Neural cell (in vitro differentiated cells): ENCODE data around the gene PLXDC2. TPM values are rescaled to one million over a fixed set of nuclear protein-coding genes. Genes with fewer than 3 reads are reported as not detected.

Experiments used
- H2AFZ ChIP-seq: fragments of 200-600, 300-800 bp; sonication (generic), shearing (Covaris generic); 2 replicates; pipeline ENCODE4 v1.6.0; 2014; ENCODE audit warnings: low read depth, mild to moderate bottlenecking, antibody characterized with exemption, low read length, moderate library complexity
- H3F3A ChIP-seq: fragments of 200-600 bp; shearing (Covaris generic); 2 replicates; pipeline ENCODE4 v1.6.1; 2016; ENCODE audit warnings: mild to moderate bottlenecking, moderate library complexity, mixed read lengths, antibody characterized with exemption, low read length; ENCODE audit not compliant: insufficient read depth, poor library complexity, severe bottlenecking
- H3K27ac ChIP-seq: fragments of 200-600, 300-800 bp; sonication (generic), shearing (Covaris generic); 2 replicates; pipeline ENCODE4 v1.5.1; 2014; ENCODE audit warnings: mild to moderate bottlenecking, low read length, moderate library complexity
- H3K27me3 ChIP-seq: fragments of 300-800, 200-600 bp; sonication (generic), shearing (Covaris generic); 2 replicates; pipeline ENCODE4 v1.6.0; 2014; ENCODE audit warnings: mild to moderate bottlenecking, low read depth, low read length, moderate library complexity; ENCODE audit not compliant: insufficient read depth
- H3K36me3 ChIP-seq: fragments of 300-800, 200-600 bp; sonication (generic), shearing (Covaris generic); 2 replicates; pipeline ENCODE4 v1.5.1; 2014; ENCODE audit warnings: mild to moderate bottlenecking, antibody characterized with exemption, low read length, moderate library complexity; ENCODE audit not compliant: insufficient read depth
- H3K4me2 ChIP-seq: fragments of 300-800, 200-600 bp; sonication (generic), shearing (Covaris generic); 2 replicates; pipeline ENCODE4 v1.6.0; 2014; ENCODE audit warnings: mild to moderate bottlenecking, low read length
- H3K4me3 ChIP-seq: fragments of 300-800, 200-600 bp; sonication (generic), shearing (Covaris generic); 2 replicates; pipeline ENCODE4 v1.5.1; 2014; ENCODE audit warnings: mild to moderate bottlenecking, low read length, moderate library complexity
- H3K79me2 ChIP-seq: fragments of 200-600 bp; shearing (Covaris generic); replicated peaks from 2 replicates; pipeline ENCODE4 v1.6.0; 2014; ENCODE audit warnings: mild to moderate bottlenecking, low read length, moderate library complexity; ENCODE audit not compliant: insufficient read depth
- H3K9ac ChIP-seq: fragments of 300-800, 200-600 bp; sonication (generic), shearing (Covaris generic); 2 replicates; pipeline ENCODE4 v1.6.1; 2016; ENCODE audit warnings: mild to moderate bottlenecking, low read length, mixed read lengths
- H3K9me2 ChIP-seq: fragments of 200-600 bp; shearing (Covaris generic); 2 replicates; pipeline ENCODE4 v1.6.1; 2016; ENCODE audit warnings: mild to moderate bottlenecking, low read length, mixed read lengths; ENCODE audit not compliant: insufficient read depth
- H3K9me3 ChIP-seq: fragments of 200-600, 300-800 bp; sonication (generic), shearing (Covaris generic); 2 replicates; pipeline ENCODE4 v1.6.1; 2016; ENCODE audit warnings: mild to moderate bottlenecking, mixed run types, low read length, moderate library complexity, mixed read lengths
- H4K20me1 ChIP-seq: fragments of 200-600 bp; shearing (Covaris generic); 2 replicates; pipeline ENCODE4 v1.6.1; 2016; ENCODE audit warnings: mild to moderate bottlenecking, mixed run types; ENCODE audit not compliant: insufficient read depth
- EP300 ChIP-seq: fragments of 450-650 bp; conservative IDR thresholded peaks from 2 replicates; pipeline ENCODE4 v1.6.1; 2014; ENCODE audit warnings: antibody characterized with exemption, mild to moderate bottlenecking, moderate library complexity; ENCODE audit not compliant: poor library complexity, severe bottlenecking
- EZH2 ChIP-seq: fragments of 200-600, 300-800 bp; shearing (Covaris generic), sonication (generic); IDR thresholded peaks from 2 replicates; pipeline ENCODE4 v1.6.1; 2014; ENCODE audit warnings: antibody characterized with exemption, low read length, borderline replicate concordance, mild to moderate bottlenecking; ENCODE audit not compliant: insufficient read depth, poor library complexity, severe bottlenecking
- MXI1 ChIP-seq: fragments of 450-650 bp; conservative IDR thresholded peaks from 2 replicates; pipeline ENCODE4 v1.6.1; 2014; ENCODE audit warnings: antibody characterized with exemption, mild to moderate bottlenecking; ENCODE audit not compliant: poor library complexity, severe bottlenecking
- POLR2AphosphoS5 ChIP-seq: IDR thresholded peaks from 2 replicates; pipeline ENCODE4 v1.6.1; 2012
- RAD21 ChIP-seq: fragments of 450-650 bp; conservative IDR thresholded peaks from 2 replicates; pipeline ENCODE4 v1.6.1; 2014; ENCODE audit warnings: antibody characterized with exemption, mild to moderate bottlenecking, moderate library complexity
- SMC3 ChIP-seq: fragments of 450-650 bp; conservative IDR thresholded peaks from 2 replicates; pipeline ENCODE4 v1.6.1; 2014; ENCODE audit warnings: antibody characterized with exemption, mild to moderate bottlenecking, moderate library complexity; ENCODE audit not compliant: poor library complexity
- TAF1 ChIP-seq: IDR thresholded peaks from 2 replicates; pipeline ENCODE4 v1.6.1; 2012; ENCODE audit warnings: low read depth
- polyA plus RNA-seq: library from polyadenylated mRNA; depleted of rRNA; stranded (reverse); fragments of >200 nt; gene quantifications from 2 replicates; pipeline ENCODE4 v1.2.3, GENCODE V29; 2014
- TF ChIP-seq, protein P1 (sequence below): fragments of 450-650 bp; IDR thresholded peaks from 2 replicates; pipeline ENCODE4 v1.5.1; 2014; ENCODE audit warnings: antibody characterized with exemption, mild to moderate bottlenecking, moderate library complexity; ENCODE audit not compliant: poor library complexity, severe bottlenecking
- TF ChIP-seq, protein P2 (sequence below): IDR thresholded peaks from 2 replicates; pipeline ENCODE4 v1.6.1; 2012; ENCODE audit warnings: borderline replicate concordance

The PLXDC2 gene
- polyA plus RNA-seq, 1 donor from 2014 or later = 2.3 TPM

DNA sequence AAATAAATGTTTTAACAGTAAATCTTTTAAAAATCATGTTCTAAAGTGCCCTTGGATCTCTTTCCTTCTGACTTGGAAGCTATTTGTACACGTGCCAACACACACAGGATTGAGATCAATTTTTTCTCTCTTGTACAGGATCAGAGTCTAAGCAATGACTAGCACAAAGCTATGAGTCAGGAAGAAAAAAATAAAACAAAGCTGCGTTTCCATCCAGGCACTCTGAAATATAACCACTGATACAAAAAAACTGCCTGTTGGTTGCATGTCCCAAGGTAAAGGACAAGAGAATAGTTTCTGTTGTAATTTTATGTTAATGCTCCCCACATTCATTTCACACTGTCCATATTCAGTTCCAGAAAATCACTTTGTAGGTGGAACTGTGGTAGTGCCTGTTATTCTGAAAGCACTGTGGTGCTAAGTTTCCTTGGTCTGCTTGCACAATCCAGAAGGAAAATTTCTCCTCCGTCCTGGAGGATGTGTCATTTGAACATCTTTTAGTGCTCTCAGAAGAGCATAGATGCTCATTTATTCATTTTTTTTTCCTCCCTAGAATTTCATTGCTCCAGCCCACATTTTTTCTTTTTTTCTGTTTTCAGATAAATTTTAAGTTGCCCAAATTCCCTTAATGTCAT, 113.4 kb downstream of the PLXDC2 start:
- TF ChIP-seq, protein P1, sequence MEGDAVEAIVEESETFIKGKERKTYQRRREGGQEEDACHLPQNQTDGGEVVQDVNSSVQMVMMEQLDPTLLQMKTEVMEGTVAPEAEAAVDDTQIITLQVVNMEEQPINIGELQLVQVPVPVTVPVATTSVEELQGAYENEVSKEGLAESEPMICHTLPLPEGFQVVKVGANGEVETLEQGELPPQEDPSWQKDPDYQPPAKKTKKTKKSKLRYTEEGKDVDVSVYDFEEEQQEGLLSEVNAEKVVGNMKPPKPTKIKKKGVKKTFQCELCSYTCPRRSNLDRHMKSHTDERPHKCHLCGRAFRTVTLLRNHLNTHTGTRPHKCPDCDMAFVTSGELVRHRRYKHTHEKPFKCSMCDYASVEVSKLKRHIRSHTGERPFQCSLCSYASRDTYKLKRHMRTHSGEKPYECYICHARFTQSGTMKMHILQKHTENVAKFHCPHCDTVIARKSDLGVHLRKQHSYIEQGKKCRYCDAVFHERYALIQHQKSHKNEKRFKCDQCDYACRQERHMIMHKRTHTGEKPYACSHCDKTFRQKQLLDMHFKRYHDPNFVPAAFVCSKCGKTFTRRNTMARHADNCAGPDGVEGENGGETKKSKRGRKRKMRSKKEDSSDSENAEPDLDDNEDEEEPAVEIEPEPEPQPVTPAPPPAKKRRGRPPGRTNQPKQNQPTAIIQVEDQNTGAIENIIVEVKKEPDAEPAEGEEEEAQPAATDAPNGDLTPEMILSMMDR = no peak
- no peak for TF ChIP-seq EP300
- TF ChIP-seq, protein P2, sequence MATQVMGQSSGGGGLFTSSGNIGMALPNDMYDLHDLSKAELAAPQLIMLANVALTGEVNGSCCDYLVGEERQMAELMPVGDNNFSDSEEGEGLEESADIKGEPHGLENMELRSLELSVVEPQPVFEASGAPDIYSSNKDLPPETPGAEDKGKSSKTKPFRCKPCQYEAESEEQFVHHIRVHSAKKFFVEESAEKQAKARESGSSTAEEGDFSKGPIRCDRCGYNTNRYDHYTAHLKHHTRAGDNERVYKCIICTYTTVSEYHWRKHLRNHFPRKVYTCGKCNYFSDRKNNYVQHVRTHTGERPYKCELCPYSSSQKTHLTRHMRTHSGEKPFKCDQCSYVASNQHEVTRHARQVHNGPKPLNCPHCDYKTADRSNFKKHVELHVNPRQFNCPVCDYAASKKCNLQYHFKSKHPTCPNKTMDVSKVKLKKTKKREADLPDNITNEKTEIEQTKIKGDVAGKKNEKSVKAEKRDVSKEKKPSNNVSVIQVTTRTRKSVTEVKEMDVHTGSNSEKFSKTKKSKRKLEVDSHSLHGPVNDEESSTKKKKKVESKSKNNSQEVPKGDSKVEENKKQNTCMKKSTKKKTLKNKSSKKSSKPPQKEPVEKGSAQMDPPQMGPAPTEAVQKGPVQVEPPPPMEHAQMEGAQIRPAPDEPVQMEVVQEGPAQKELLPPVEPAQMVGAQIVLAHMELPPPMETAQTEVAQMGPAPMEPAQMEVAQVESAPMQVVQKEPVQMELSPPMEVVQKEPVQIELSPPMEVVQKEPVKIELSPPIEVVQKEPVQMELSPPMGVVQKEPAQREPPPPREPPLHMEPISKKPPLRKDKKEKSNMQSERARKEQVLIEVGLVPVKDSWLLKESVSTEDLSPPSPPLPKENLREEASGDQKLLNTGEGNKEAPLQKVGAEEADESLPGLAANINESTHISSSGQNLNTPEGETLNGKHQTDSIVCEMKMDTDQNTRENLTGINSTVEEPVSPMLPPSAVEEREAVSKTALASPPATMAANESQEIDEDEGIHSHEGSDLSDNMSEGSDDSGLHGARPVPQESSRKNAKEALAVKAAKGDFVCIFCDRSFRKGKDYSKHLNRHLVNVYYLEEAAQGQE = no peak
- TF ChIP-seq MXI1 = no peak
- TF ChIP-seq TAF1 = no peak
- no peak for TF ChIP-seq SMC3
- TF ChIP-seq EZH2 = no peak
- no peak for TF ChIP-seq RAD21
- no peak for TF ChIP-seq POLR2AphosphoS5
- H3K27ac ChIP-seq = no peak overlapping the region
- no peak overlapping the region for H2AFZ ChIP-seq
- H3K4me3 ChIP-seq = no peak overlapping the region
- H3K9ac ChIP-seq = no peak overlapping the region
- H3K79me2 ChIP-seq = no peaks in the 10 kb centered on the region
- peaks cover 6% of the 10 kb centered on the region for H3F3A ChIP-seq
- no peak overlapping the region for H3K4me2 ChIP-seq
- H4K20me1 ChIP-seq = no peaks in the 10 kb centered on the region
- H3K9me2 ChIP-seq = no peaks in the 10 kb centered on the region
- H3K27me3 ChIP-seq = no peaks in the 10 kb centered on the region
- no peaks in the 10 kb centered on the region for H3K9me3 ChIP-seq
- H3K36me3 ChIP-seq = no peaks in the 10 kb centered on the region

DNA sequence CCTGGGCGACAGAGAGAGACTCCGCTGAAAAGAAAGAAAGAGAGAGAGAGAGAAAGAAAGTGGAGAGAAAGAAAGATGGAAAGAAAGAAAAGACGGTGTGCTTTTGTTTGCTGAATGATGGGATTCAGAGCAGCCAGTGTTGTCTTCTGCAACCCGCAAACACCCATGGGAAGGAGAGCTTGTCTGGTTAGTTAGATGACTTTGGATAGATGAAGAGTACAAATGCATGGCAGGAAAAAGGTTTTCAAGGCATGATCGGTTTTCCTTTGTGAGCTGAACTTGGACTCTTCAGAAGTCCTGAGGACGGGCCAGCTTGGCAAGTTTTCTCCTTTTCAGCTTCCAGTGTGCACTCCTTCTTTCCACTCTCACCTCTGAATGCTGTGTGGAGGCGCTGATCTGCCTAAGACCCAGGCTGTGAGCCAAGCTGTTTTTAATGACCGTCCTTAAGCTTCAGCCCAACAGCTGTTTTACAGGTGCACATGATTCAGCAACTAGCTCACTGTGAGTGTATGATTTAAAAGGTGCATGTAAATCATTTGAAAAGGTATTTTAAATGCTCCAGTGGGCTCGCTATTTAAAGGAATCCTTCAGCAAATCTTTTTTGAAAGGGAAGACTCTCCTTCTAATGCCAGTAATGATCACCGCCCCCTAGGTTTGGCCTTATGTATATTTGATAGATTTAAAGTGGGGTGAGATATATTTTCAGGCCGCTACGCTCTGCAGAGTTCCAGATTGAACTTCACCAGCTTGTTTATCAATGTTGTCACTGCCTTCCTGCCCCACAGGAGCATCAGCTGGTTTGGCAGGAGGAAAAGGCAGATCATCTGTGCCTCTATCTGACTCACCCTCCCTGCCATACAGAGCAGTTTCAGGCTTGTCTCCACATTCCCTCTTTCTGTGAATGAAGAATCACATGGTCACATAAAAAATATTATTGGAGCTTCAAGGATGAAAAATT, 115.0 kb downstream of the PLXDC2 start:
- no peak overlapping the region for H3K27ac ChIP-seq
- no peak overlapping the region for H2AFZ ChIP-seq
- H3K9ac ChIP-seq = no peak overlapping the region
- no peaks in the 10 kb centered on the region for H3K9me3 ChIP-seq
- H4K20me1 ChIP-seq = no peaks in the 10 kb centered on the region
- no peak overlapping the region for H3K4me2 ChIP-seq
- no peaks in the 10 kb centered on the region for H3K36me3 ChIP-seq
- H3K27me3 ChIP-seq = no peaks in the 10 kb centered on the region
- TF ChIP-seq TAF1 (no peak), MXI1 (no peak), RAD21 (no peak), EP300 (no peak), POLR2AphosphoS5 (no peak), SMC3 (no peak), EZH2 (no peak)
- TF ChIP-seq, protein P1 = no peak
- TF ChIP-seq, protein P2 = no peak
- peaks cover 6% of the 10 kb centered on the region for H3F3A ChIP-seq
- no peak overlapping the region for H3K4me3 ChIP-seq
- H3K9me2 ChIP-seq = no peaks in the 10 kb centered on the region
- no peaks in the 10 kb centered on the region for H3K79me2 ChIP-seq
